Progenitor cell of endocrine pancreas (in vitro differentiated cells): ENCODE data around the gene TMEM72. TPM values are rescaled to one million over a fixed set of nuclear protein-coding genes. Genes with fewer than 3 reads are reported as not detected.

Experiments used
- DNase-seq: peaks from one replicate; pipeline ENCODE4 v3.0.0; 2021; ENCODE audit warnings: low spot score; ENCODE audit not compliant: unreplicated experiment
- H3K27ac Mint-ChIP-seq: 2 replicates; pipeline ENCODE4 v1.8.0; 2021; ENCODE audit warnings: mild to moderate bottlenecking, moderate library complexity, mixed read lengths
- H3K27me3 Mint-ChIP-seq: 2 replicates; pipeline ENCODE4 v1.8.0; 2021; ENCODE audit warnings: mixed read lengths
- H3K36me3 Mint-ChIP-seq: 2 replicates; pipeline ENCODE4 v1.8.0; 2022; ENCODE audit warnings: mixed read lengths; ENCODE audit not compliant: insufficient read depth
- H3K4me1 Mint-ChIP-seq: 2 replicates; pipeline ENCODE4 v1.8.0; 2021; ENCODE audit warnings: low read depth, mixed read lengths
- H3K4me3 Mint-ChIP-seq: 2 replicates; pipeline ENCODE4 v1.8.0; 2021; ENCODE audit warnings: low read depth, mild to moderate bottlenecking, moderate library complexity, mixed read lengths
- H3K9me3 Mint-ChIP-seq: 2 replicates; pipeline ENCODE4 v1.8.0; 2021; ENCODE audit warnings: low read depth, mixed read lengths
- total RNA-seq: library from RNA; stranded (reverse); gene quantifications from 2 replicates; pipeline ENCODE4 v1.2.1, GENCODE V29; 2021
- TF ChIP-seq, protein P1 (sequence below): fragments of 200-600 bp; sonication (generic); IDR thresholded peaks from one replicate; pipeline ENCODE4 v1.5.0; 2021; ENCODE audit warnings: antibody characterized with exemption, mild to moderate bottlenecking; ENCODE audit not compliant: unreplicated experiment

The TMEM72 gene
- total RNA-seq, 1 donor from 2014 or later = 0.93 TPM

GRCh38 chr10:44927352-44927751, 16.2 kb downstream of the TMEM72 start:
- H3K9me3 Mint-ChIP-seq = no peaks in the 10 kb centered on the region
- H3K27me3 Mint-ChIP-seq = peaks cover 23% of the 10 kb centered on the region
- H3K4me1 Mint-ChIP-seq = no peaks in the 10 kb centered on the region
- no peak overlapping the region for H3K27ac Mint-ChIP-seq
- TF ChIP-seq, protein P1, sequence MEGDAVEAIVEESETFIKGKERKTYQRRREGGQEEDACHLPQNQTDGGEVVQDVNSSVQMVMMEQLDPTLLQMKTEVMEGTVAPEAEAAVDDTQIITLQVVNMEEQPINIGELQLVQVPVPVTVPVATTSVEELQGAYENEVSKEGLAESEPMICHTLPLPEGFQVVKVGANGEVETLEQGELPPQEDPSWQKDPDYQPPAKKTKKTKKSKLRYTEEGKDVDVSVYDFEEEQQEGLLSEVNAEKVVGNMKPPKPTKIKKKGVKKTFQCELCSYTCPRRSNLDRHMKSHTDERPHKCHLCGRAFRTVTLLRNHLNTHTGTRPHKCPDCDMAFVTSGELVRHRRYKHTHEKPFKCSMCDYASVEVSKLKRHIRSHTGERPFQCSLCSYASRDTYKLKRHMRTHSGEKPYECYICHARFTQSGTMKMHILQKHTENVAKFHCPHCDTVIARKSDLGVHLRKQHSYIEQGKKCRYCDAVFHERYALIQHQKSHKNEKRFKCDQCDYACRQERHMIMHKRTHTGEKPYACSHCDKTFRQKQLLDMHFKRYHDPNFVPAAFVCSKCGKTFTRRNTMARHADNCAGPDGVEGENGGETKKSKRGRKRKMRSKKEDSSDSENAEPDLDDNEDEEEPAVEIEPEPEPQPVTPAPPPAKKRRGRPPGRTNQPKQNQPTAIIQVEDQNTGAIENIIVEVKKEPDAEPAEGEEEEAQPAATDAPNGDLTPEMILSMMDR = no peak
- H3K36me3 Mint-ChIP-seq = no peaks in the 10 kb centered on the region
- H3K4me3 Mint-ChIP-seq = no peak overlapping the region
- DNase-seq = no peak

DNA sequence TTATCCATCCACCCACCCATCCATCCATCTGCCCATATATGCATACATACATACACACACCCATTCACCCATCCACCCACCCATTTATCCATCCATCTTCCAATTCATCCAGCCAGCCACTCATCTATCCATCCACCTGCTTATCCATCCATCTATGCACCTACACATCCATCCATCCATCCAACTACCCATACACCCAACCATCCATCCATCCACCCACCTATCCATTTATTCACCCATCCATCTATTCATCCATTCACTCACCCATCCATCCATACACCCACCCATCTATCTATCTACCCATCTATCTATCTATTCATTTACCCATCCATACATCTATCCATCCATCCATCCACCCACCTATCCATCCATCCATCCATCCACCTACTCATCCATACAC, 17.3 kb downstream of the TMEM72 start:
- H3K27ac Mint-ChIP-seq = no peak overlapping the region
- H3K27me3 Mint-ChIP-seq = peaks cover 20% of the 10 kb centered on the region
- H3K4me1 Mint-ChIP-seq = no peaks in the 10 kb centered on the region
- H3K9me3 Mint-ChIP-seq = no peaks in the 10 kb centered on the region
- H3K4me3 Mint-ChIP-seq = no peak overlapping the region
- H3K36me3 Mint-ChIP-seq = no peaks in the 10 kb centered on the region
- DNase-seq = no peak
- TF ChIP-seq, protein P1 = no peak

DNA sequence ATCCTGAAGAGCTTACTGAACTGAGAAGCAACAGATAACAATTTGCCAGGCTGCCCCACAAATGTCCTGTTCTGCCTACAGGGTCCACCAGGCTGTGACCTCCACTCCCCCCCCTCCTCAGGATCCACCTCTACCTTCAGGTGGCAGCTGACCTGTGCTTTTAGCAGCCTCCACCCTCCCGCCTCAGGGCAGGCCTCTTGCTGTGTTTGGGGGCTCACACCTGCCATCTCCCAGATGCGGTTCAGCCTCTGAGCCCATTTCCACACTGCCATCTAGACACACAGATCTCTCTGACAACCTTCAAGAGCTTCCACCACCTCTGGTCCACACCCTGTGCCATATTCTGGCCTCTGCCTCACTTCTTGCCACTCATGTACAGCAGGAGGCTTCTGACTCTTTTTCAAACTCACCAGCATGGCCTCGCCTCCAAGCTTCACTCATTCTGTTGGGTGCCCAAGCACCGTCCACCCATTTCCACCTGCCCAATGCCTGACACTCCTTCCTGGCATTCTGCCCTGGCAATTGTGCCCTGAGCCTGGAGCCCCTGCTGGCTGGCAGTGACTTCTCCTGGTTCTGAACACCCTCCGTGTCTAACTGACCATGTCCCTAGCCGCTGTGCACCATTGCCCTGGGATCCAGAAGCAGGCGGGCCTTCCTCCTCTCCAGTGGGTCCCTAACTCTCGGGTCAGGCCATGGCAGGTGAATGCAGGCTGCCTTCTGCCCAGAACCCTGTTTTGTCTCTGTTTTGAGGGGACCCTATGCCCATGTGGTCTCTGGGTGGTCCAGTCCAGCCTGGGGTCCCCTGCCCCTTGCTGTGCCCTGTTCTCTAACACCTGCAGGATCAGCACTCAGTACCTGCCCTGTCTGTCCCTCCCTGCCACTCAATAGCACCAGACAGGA, 18.5 kb downstream of the TMEM72 start:
- Mint-ChIP-seq H3K4me1 (no peaks in the 10 kb centered on the region), H3K9me3 (no peaks in the 10 kb centered on the region), H3K27ac (no peak overlapping the region), H3K27me3 (peaks cover 20% of the 10 kb centered on the region), H3K4me3 (no peak overlapping the region), H3K36me3 (no peaks in the 10 kb centered on the region)
- TF ChIP-seq, protein P1 = no peak
- no peak for DNase-seq

GRCh38 chr10:44930904-44931620, 19.9 kb downstream of the TMEM72 start:
- TF ChIP-seq, protein P1 = no peak
- Mint-ChIP-seq H3K27me3 (peaks cover 20% of the 10 kb centered on the region), H3K9me3 (no peaks in the 10 kb centered on the region), H3K36me3 (no peaks in the 10 kb centered on the region), H3K27ac (peak overlapping the region; percentile 5), H3K4me3 (no peak overlapping the region), H3K4me1 (peaks cover 5% of the 10 kb centered on the region)
- no peak for DNase-seq
